Right lobe of liver (tissue), 6 donors: Measurements from ENCODE around the gene C13orf46. TPM values are rescaled to one million over a fixed set of nuclear protein-coding genes. Genes with fewer than 3 reads are reported as not detected.
"Not testable (repeated sequence)": the region's sequence is repeated elsewhere in the genome, so short reads cannot be mapped to it uniquely, and the experiment has no call there.

Source experiments
- ATAC-seq, 4 donors: fragments of 200-7000 bp; cut with Tn5 transposase; one replicate each; pipeline ENCODE4 v1.9.1; 2020; ENCODE audit warnings: mild to moderate bottlenecking in 4 of 4, moderate library complexity in 4 of 4
- DNase-seq, 3 donors: peaks; one replicate each; pipeline ENCODE4 v3.0.0-alpha.2; 2020
- H3K27ac ChIP-seq, 3 donors: fragments of 200-600 bp; one replicate each; pipeline ENCODE4 v1.8.0; 2022
- H3K27me3 ChIP-seq, 2 donors: fragments of 200-600 bp; one replicate each; pipeline ENCODE4 v1.8.0; 2022
- H3K36me3 ChIP-seq, 4 donors: fragments of 200-600 bp; sonication (generic) in 1 of 4; one replicate each; pipeline versions ENCODE4 v1.5.1 to v1.8.0; 2017 to 2022; ENCODE audit warnings: control low read depth in 1 of 4
- H3K4me1 ChIP-seq, 4 donors: fragments of 200-600 bp; sonication (generic) in 1 of 4; one replicate each; pipeline versions ENCODE4 v1.5.1 to v1.8.0; 2017 to 2022; ENCODE audit warnings: control low read depth in 1 of 4
- H3K4me3 ChIP-seq, 3 donors: fragments of 200-600 bp; one replicate each; pipeline ENCODE4 v1.8.0; 2022
- H3K9me3 ChIP-seq, 4 donors: fragments of 200-600 bp; sonication (generic) in 1 of 4; one replicate each; pipeline versions ENCODE4 v1.5.1 to v1.8.0; 2017 to 2022; ENCODE audit warnings: control low read depth in 1 of 4
- CTCF ChIP-seq, 4 donors: fragments of 200-600 bp in 3 of 4; fragments of 450-650 bp in 1 of 4; IDR thresholded peaks; one replicate each; pipeline versions ENCODE4 v1.5.1 to v1.8.0; 2016 to 2022; ENCODE audit warnings: antibody characterized with exemption in 4 of 4, mild to moderate bottlenecking in 2 of 4
- POLR2A ChIP-seq: fragments of 450-650 bp; IDR thresholded peaks from one replicate; pipeline ENCODE4 v1.6.1; 2017; ENCODE audit warnings: antibody characterized with exemption, mild to moderate bottlenecking
- WGBS: methylation state at CpG from one replicate; pipeline ENCODE4 v1.1.6; 2018; ENCODE audit warnings: low coverage, low lambda C conversion rate; ENCODE audit not compliant: insufficient coverage; ENCODE audit errors: missing lambda C conversion rate; 5-methylcytosine and 5-hydroxymethylcytosine counted together
- intact Hi-C, 2 donors: fragments of 100-400 bp; cut with DNase I; formaldehyde crosslinking; loops; one replicate each; pipeline versions ENCODE4 v1.11.2 to v1.14.1; 2022
- total RNA-seq, 6 experiments: library from RNA; depleted of rRNA in 2 of 6; stranded (reverse); fragments of >200 nt in 2 of 6; fragmentation: NEBNext Ultra II Directional in 3 of 6; extraction: Animal tissue kit (Norgen Biotek cat#: 25700) in 3 of 6; gene quantifications; one replicate each; pipeline versions ENCODE4 v1.1.0 to v1.2.4, GENCODE V29; 2016 to 2023
- donor health status: DM: no; HTN: yes; CAD: no.
- donor health status: DM: no; HTN: no; CAD: no.
- donor health status: DM: no; HTN: no; CAD: no.
- donor health status: DM: no; HTN: yes; CAD: no.
- donor health status: DM: no; HTN: yes; CAD: no.

C13orf46 gene
- total RNA-seq, 6 experiments from 2014 or later = 0.04 to 1.1 (median 0.60) TPM

- no peak overlapping the region for H3K27ac ChIP-seq
- no peaks in the 10 kb centered on the region for H3K4me1 ChIP-seq
- no peaks in the 10 kb centered on the region for H3K9me3 ChIP-seq
- no peak overlapping the region for H3K4me3 ChIP-seq
- DNase-seq (peak in 2 of 3 donors; percentile 19 to 29), ATAC-seq (no peak)
- H3K36me3 ChIP-seq = peaks cover 0 to 6% (median 2%) of the 10 kb centered on the region in 4 donors
- no peaks in the 10 kb centered on the region for H3K27me3 ChIP-seq
- intact Hi-C loops = no loop called here
- no peak for TF ChIP-seq POLR2A
- TF ChIP-seq CTCF (IDR thresholded peaks at IDR 0.05) = no peak
- 93% methylated on average over 4 of the region's 8 CpGs for WGBS
Observed at GRCh38 chr13:113989585-113990300, 15.9 kb upstream of the C13orf46 start.

GRCh38 chr13:113988859-113989258 is 15.0 kb upstream of the C13orf46 start:
- H3K27me3 ChIP-seq, H3K4me1 ChIP-seq, H3K9me3 ChIP-seq, H3K27ac ChIP-seq, intact Hi-C loops, ATAC-seq, H3K36me3 ChIP-seq, H3K4me3 ChIP-seq: not testable (repeated sequence)
- WGBS = 82% methylated on average over 6 of the region's 6 CpGs
- peak in 1 of 3 donors; percentile 5 for DNase-seq

GRCh38 chr13:113982296-113982661 is 8.4 kb upstream of the C13orf46 start:
- DNase-seq (no peak), ATAC-seq (no peak)
- Histone ChIP-seq H3K4me1 (no peaks in the 10 kb centered on the region), H3K9me3 (no peaks in the 10 kb centered on the region), H3K27me3 (no peaks in the 10 kb centered on the region), H3K36me3 (no peaks in the 10 kb centered on the region), H3K4me3 (no peak overlapping the region), H3K27ac (no peak overlapping the region)
- intact Hi-C loops = no loop called here
- TF ChIP-seq CTCF (IDR thresholded peaks at IDR 0.05) (no peak), POLR2A (no peak)
- WGBS = 93% methylated on average over 6 of the region's 15 CpGs

- no CpG with 5 or more reads among the region's 28 CpGs for WGBS
- no peak for ATAC-seq
- Histone ChIP-seq H3K36me3 (no peaks in the 10 kb centered on the region), H3K9me3 (no peaks in the 10 kb centered on the region), H3K4me1 (no peaks in the 10 kb centered on the region), H3K4me3 (no peak overlapping the region), H3K27ac (no peak overlapping the region), H3K27me3 (no peaks in the 10 kb centered on the region)
- intact Hi-C loops = no loop called here
- TF ChIP-seq POLR2A (no peak), CTCF (IDR thresholded peaks at IDR 0.05) (no peak)
- DNase-seq = peak in 2 of 3 donors; percentile 27 to 46
Observed at GRCh38 chr13:113981611-113982295, 7.9 kb upstream of the C13orf46 start.

GRCh38 chr13:113981194-113981605 is 7.3 kb upstream of the C13orf46 start:
- no peaks in the 10 kb centered on the region for H3K27me3 ChIP-seq
- 88% methylated on average over 4 of the region's 16 CpGs for WGBS
- ATAC-seq (peak in 2 of 4 donors; percentile 45 to 65), DNase-seq (peak in 2 of 3 donors; percentile 53 to 60)
- H3K9me3 ChIP-seq = no peaks in the 10 kb centered on the region
- no peaks in the 10 kb centered on the region for H3K4me1 ChIP-seq
- intact Hi-C loops = no loop called here
- no peak overlapping the region for H3K27ac ChIP-seq
- no peak overlapping the region for H3K4me3 ChIP-seq
- TF ChIP-seq CTCF (IDR thresholded peaks at IDR 0.05) (no peak), POLR2A (no peak)
- no peaks in the 10 kb centered on the region for H3K36me3 ChIP-seq
